ENCODE measurements around the gene KAZN. TPM values are rescaled to one million over a fixed set of nuclear protein-coding genes. Genes with fewer than 3 reads are reported as not detected.

KAZN gene
- polyA plus RNA-seq, 1 of the 3 experiments (the other 2 are of a cell fraction) = 6.8 TPM

DNA sequence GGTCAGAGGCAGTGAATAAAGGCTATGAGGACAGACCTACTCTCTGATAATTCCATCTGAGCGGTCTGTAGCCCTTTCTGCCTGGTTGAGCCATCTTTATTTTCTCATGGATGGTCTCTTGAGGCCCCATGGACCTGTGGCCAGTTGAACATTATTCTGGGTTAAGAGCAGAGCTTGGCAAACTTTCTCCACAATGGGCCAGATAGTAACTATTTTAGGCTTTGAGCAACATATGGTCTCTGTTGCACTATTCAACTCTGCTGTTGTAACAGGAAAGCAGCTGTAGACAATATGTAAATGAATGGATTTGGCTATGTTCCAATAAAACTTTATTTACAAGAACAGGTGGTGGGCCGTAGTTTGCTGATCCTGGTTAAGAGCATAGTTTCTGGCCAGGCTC is 62.7 kb downstream of the KAZN start:
- H4K20me1 ChIP-seq (ENCODE audit: insufficient read depth) = no peaks in the 10 kb centered on the region
- CTCF ChIA-PET = interaction anchor here (2.5 kb wide), 1 partner anchor 71 kb away, joined by 8 read pairs; no protein-coding TSS in a partner anchor
- H3K4me2 ChIP-seq = no peak overlapping the region
- no peaks in the 10 kb centered on the region for H3K9me3 ChIP-seq
- no peaks in the 10 kb centered on the region for H3K27me3 ChIP-seq (ENCODE audit: insufficient read depth)
- TF ChIP-seq FOXJ3 (CRISPR knock-in tag; IDR thresholded peaks at IDR 0.05) (no peak), RXRA (IDR thresholded peaks at IDR 0.05; ENCODE audit: borderline replicate concordance, low read depth) (no peak), NFIC (IDR thresholded peaks at IDR 0.05; ENCODE audit: borderline replicate concordance) (no peak), RAD21 (IDR thresholded peaks at IDR 0.05; ENCODE audit: low read length) (no peak), MEF2A (IDR thresholded peaks at IDR 0.05; ENCODE audit: borderline replicate concordance, low read depth) (no peak), RFX5 (IDR thresholded peaks at IDR 0.05; ENCODE audit: low read length) (no peak), TAF1 (IDR thresholded peaks at IDR 0.05; ENCODE audit: borderline replicate concordance, low read depth, low read length) (no peak), ELF1 (IDR thresholded peaks at IDR 0.05) (no peak), GABPA (IDR thresholded peaks at IDR 0.05; ENCODE audit: low read depth) (no peak), GATA2 (CRISPR knock-in tag; IDR thresholded peaks at IDR 0.05) (no peak), TCF12 (IDR thresholded peaks at IDR 0.05) (no peak), JUND (IDR thresholded peaks at IDR 0.05) (no peak)
- TF ChIP-seq, protein P1, sequence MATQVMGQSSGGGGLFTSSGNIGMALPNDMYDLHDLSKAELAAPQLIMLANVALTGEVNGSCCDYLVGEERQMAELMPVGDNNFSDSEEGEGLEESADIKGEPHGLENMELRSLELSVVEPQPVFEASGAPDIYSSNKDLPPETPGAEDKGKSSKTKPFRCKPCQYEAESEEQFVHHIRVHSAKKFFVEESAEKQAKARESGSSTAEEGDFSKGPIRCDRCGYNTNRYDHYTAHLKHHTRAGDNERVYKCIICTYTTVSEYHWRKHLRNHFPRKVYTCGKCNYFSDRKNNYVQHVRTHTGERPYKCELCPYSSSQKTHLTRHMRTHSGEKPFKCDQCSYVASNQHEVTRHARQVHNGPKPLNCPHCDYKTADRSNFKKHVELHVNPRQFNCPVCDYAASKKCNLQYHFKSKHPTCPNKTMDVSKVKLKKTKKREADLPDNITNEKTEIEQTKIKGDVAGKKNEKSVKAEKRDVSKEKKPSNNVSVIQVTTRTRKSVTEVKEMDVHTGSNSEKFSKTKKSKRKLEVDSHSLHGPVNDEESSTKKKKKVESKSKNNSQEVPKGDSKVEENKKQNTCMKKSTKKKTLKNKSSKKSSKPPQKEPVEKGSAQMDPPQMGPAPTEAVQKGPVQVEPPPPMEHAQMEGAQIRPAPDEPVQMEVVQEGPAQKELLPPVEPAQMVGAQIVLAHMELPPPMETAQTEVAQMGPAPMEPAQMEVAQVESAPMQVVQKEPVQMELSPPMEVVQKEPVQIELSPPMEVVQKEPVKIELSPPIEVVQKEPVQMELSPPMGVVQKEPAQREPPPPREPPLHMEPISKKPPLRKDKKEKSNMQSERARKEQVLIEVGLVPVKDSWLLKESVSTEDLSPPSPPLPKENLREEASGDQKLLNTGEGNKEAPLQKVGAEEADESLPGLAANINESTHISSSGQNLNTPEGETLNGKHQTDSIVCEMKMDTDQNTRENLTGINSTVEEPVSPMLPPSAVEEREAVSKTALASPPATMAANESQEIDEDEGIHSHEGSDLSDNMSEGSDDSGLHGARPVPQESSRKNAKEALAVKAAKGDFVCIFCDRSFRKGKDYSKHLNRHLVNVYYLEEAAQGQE (IDR thresholded peaks at IDR 0.05; ENCODE audit: low read depth, low read length) = no peak
- TF ChIP-seq, protein P2, sequence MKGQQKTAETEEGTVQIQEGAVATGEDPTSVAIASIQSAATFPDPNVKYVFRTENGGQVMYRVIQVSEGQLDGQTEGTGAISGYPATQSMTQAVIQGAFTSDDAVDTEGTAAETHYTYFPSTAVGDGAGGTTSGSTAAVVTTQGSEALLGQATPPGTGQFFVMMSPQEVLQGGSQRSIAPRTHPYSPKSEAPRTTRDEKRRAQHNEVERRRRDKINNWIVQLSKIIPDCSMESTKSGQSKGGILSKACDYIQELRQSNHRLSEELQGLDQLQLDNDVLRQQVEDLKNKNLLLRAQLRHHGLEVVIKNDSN (IDR thresholded peaks at IDR 0.05; ENCODE audit: borderline replicate concordance, low read depth) = no peak
- TF ChIP-seq, protein P3, sequence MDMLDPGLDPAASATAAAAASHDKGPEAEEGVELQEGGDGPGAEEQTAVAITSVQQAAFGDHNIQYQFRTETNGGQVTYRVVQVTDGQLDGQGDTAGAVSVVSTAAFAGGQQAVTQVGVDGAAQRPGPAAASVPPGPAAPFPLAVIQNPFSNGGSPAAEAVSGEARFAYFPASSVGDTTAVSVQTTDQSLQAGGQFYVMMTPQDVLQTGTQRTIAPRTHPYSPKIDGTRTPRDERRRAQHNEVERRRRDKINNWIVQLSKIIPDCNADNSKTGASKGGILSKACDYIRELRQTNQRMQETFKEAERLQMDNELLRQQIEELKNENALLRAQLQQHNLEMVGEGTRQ (IDR thresholded peaks at IDR 0.05; ENCODE audit: borderline replicate concordance, low read depth, low read length) = no peak
- TF ChIP-seq, protein P4, sequence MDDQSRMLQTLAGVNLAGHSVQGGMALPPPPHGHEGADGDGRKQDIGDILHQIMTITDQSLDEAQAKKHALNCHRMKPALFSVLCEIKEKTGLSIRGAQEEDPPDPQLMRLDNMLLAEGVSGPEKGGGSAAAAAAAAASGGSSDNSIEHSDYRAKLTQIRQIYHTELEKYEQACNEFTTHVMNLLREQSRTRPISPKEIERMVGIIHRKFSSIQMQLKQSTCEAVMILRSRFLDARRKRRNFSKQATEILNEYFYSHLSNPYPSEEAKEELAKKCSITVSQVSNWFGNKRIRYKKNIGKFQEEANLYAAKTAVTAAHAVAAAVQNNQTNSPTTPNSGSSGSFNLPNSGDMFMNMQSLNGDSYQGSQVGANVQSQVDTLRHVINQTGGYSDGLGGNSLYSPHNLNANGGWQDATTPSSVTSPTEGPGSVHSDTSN (IDR thresholded peaks at IDR 0.05) = no peak
- TF ChIP-seq, protein P5, sequence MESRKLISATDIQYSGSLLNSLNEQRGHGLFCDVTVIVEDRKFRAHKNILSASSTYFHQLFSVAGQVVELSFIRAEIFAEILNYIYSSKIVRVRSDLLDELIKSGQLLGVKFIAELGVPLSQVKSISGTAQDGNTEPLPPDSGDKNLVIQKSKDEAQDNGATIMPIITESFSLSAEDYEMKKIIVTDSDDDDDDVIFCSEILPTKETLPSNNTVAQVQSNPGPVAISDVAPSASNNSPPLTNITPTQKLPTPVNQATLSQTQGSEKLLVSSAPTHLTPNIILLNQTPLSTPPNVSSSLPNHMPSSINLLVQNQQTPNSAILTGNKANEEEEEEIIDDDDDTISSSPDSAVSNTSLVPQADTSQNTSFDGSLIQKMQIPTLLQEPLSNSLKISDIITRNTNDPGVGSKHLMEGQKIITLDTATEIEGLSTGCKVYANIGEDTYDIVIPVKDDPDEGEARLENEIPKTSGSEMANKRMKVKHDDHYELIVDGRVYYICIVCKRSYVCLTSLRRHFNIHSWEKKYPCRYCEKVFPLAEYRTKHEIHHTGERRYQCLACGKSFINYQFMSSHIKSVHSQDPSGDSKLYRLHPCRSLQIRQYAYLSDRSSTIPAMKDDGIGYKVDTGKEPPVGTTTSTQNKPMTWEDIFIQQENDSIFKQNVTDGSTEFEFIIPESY (IDR thresholded peaks at IDR 0.05; ENCODE audit: borderline replicate concordance, low read depth) = no peak
- H3K27ac ChIP-seq (ENCODE audit: low read depth in 2 of 2, low read length in 1 of 2) = no peak overlapping the region
- no peak overlapping the region for H3K9ac ChIP-seq
- H3K36me3 ChIP-seq (replicated peaks in 1 of 2; ENCODE audit: control insufficient read depth in 1 of 2, insufficient read depth in 2 of 2, low read length in 1 of 2) = no peaks in the 10 kb centered on the region
- H3F3A ChIP-seq (replicated peaks; ENCODE audit: insufficient read depth) = no peaks in the 10 kb centered on the region
- POLR2A ChIA-PET = no interaction called here
- no peak for DNase-seq
- WGBS (ENCODE audit: low lambda C conversion rate) = 25% methylated on average over 2 of the region's 2 CpGs
- no peaks in the 10 kb centered on the region for H3K79me2 ChIP-seq (ENCODE audit: insufficient read depth)
- H3K9me2 ChIP-seq = no peaks in the 10 kb centered on the region
- no peak overlapping the region for H2AFZ ChIP-seq (ENCODE audit: low read depth)
- peaks cover 3 to 13% of the 10 kb centered on the region in 2 experiments; a peak in 3 of 4 replicates for H3K4me1 ChIP-seq (ENCODE audit: control insufficient read depth in 1 of 2, insufficient read depth in 2 of 2, low read depth in 1 of 2, low read length in 1 of 2)
- no peak overlapping the region for H3K4me3 ChIP-seq (ENCODE audit: low read depth in 2 of 2, low read length in 1 of 2)
